Stimulated activated CD8-positive, alpha-beta memory T cell treated with anti-CD3 and anti-CD28 coated beads, Interleukin-4, amount 100 ng/mL, for 4 hours (primary cell): ENCODE results near the gene COG4.

Source experiments
- DNase-seq, 2 donors: peaks; one replicate each; pipeline ENCODE4 v3.0.0-alpha.2; 2020; ENCODE audit warnings: low read depth in 2 of 2, low spot score in 1 of 2

The COG4 gene

DNA sequence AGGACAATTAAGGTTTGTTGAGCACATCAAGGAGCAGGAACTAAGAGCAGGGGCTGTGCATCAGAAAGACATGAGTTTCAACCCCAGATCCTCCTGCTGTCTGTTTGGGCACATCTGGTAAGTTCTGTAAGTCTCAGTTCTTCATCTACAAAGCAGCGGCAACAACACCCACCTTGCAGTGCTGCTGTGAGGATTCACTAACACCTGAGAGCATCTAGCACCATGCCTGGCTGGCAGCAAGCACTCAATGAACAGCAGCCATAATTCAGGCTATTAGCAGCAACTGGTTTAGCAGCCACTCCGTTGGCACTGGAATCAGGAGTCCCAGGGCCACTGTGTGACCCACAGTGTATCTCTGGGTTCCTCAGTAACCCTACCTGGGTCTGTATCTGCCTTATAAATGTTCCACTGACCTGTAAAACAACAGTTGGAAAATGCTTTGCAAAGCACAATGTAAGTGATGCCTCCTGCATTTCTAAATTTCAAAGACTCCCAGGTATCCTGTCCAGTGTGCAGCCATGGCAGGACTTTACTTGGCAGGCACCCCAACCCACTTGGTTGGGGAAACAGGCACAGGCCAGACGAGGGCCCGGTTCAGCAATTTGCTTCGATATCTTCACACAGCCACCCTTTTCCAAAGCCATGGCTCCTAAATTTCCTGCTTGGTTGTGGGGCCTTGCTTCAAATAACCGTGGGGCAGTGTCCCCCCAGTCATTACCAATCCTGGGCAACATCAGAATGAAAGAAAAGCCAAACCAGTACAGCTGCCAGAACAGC lies 88.7 kb downstream of the COG4 start:
- DNase-seq, result no peak

GRCh38 chr16:70433458-70434103 lies 89.8 kb downstream of the COG4 start:
- DNase-seq, result no peak

DNA sequence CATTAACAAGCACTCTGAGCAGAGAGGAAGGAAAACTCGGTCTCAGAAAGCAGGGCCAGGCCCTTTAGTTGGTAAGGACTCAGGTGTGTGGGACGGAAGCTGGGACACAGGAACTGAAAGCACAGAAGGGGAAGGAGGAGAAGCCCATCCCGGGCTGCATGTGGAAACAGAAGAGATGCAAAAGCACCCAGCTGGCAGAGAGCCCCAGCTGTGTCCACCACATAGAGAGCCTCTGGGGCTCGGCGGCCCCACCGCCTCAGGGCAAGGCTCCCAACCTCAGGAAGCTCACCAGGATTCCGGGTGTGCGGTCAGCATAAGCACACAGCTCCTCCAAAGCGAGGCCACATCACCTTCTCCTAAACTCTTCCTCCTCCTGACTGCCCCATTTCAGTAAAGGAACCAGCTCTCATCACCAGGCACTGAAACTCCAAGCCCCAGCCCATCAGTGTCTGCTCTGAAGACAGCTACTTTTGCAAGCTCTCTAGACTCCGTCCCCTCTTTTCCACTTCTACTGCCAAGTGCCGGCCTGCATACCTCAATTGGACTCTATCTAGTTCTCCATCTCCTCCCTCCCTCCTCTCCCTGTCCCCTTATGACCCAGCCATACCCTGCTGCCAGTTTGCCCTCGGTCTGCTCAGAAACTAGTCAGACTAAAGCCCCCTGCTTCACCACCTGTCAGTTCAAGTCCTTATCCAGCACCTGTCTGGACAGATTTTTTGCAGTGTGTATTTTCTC lies 90.5 kb downstream of the COG4 start:
- no peak for DNase-seq

DNA sequence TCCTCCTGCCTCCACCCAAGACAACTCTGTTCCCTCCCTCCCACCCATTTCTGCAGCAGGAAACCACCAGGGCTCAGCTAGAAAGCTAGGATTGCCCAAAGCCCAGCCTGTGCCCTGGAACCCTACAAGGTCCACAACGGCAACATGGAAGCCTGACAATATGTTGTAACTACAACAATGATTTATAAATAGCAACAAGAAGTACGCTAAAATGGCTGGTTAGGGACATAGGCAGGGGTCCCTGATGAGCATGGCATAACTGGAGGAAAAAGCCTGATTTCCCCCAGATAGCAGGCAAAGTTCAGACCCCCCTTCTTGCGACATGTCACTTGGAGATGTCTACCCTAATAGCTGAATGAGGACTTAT lies 91.0 kb downstream of the COG4 start:
- no peak for DNase-seq

- peak in 1 of 2 donors; percentile 57 for DNase-seq
These were observed 92.5 kb downstream of the COG4 start for GRCh38 chr16:70430667-70431536.
